KMS-11 (cell line): Measurements from ENCODE around the gene CCDC148.
A peak's percentile ranks its signal among the peaks of the same experiment; 100 is the strongest.

Experiments
- H2AFZ ChIP-seq: fragments of 200-600 bp; sonication (generic); 2 replicates; pipeline ENCODE4 v1.6.1; 2016; ENCODE audit warnings: antibody characterized with exemption, mixed run types, low read depth
- H3K27ac ChIP-seq: fragments of 200-600 bp; sonication (generic); 2 replicates; pipeline ENCODE4 v1.6.1; 2016; ENCODE audit warnings: mild to moderate bottlenecking, mixed run types
- H3K27me3 ChIP-seq: fragments of 200-600 bp; sonication (generic); 2 replicates; pipeline ENCODE4 v1.6.1; 2017; ENCODE audit warnings: mild to moderate bottlenecking, low read depth, mixed run types, moderate library complexity; ENCODE audit not compliant: insufficient read depth
- H3K36me3 ChIP-seq: fragments of 200-600 bp; sonication (generic); 2 replicates; pipeline ENCODE4 v1.6.1; 2017; ENCODE audit warnings: mild to moderate bottlenecking, mixed run types; ENCODE audit not compliant: insufficient read depth
- H3K4me1 ChIP-seq: fragments of 200-600 bp; sonication (generic); 2 replicates; pipeline ENCODE4 v1.6.1; 2016; ENCODE audit warnings: mild to moderate bottlenecking, low read depth, mixed run types; ENCODE audit not compliant: poor library complexity, severe bottlenecking
- H3K4me2 ChIP-seq: fragments of 200-600 bp; sonication (generic); 2 replicates; pipeline ENCODE4 v1.7.0; 2016; ENCODE audit warnings: mild to moderate bottlenecking, mixed run types
- H3K4me3 ChIP-seq: fragments of 200-600 bp; sonication (generic); IDR thresholded peaks from 2 replicates; pipeline ENCODE4 v1.6.1; 2017; ENCODE audit warnings: low read depth, low read length, mixed read lengths; ENCODE audit not compliant: insufficient read depth
- H3K79me2 ChIP-seq: fragments of 200-600 bp; sonication (generic); 2 replicates; pipeline ENCODE4 v1.6.1; 2016; ENCODE audit warnings: low read depth, mixed run types; ENCODE audit not compliant: insufficient read depth
- H3K9ac ChIP-seq: fragments of 200-600 bp; sonication (generic); 2 replicates; pipeline ENCODE4 v1.6.1; 2016; ENCODE audit warnings: mild to moderate bottlenecking, mixed run types
- H4K20me1 ChIP-seq: fragments of 200-600 bp; sonication (generic); 2 replicates; pipeline ENCODE4 v1.6.1; 2016; ENCODE audit warnings: mild to moderate bottlenecking, mixed run types; ENCODE audit not compliant: insufficient read depth
- TF ChIP-seq, protein P1 (sequence below): fragments of 200-600 bp; sonication (generic); conservative IDR thresholded peaks from 2 replicates; pipeline ENCODE4 v1.6.1; 2017; ENCODE audit warnings: low read depth, mild to moderate bottlenecking, antibody characterized with exemption, low read length, moderate library complexity, mixed read lengths

Gene CCDC148

DNA sequence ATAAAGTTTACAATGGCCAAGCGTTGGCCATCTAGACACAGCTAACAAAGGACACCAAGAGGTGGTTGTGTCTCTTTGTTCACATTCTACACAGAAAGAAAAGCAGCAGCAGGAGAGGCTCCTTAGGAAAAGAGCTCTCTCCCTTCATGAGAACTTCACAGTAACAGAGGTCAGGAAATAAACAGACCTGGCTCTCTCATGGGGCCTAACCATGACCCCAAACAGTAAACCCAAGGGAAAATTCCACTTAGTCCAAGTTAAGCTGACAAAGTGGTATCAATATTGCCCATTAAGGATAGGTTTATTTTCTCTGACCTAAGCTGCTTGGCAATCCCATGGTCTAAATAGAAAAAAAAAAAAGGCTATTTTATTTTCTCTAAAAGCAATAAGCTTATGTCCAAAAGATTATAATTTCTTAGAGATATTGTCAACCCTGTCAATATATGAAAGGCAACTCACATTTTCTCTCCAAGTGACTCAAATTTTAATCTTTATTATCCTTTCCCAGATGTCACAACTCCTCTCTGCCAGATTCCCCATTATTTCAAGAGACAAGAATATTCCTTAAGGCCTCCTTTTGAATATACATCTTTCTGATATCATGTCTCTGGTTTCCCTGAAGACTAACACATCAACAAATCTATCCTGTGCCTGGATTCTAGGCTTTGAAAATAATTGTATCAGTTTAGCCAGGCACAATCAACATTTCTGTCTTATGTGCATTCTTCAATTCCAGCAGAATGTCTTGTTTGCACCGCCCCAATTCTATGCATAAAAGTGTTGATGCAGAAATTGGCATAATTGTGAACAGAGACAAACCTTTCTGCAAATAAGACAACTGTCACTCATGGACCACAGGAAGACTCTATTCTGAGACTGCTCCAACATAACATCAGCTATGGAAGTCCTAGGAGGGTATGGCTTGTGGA, 263.8 kb downstream of the CCDC148 start:
- no peak overlapping the region for H3K9ac ChIP-seq
- H3K4me1 ChIP-seq, result peaks cover 78% of the 10 kb centered on the region
- H3K27ac ChIP-seq, result peak overlapping the region; percentile 73; the same call in 1 of the 2 replicates
- H4K20me1 ChIP-seq, result no peaks in the 10 kb centered on the region
- no peaks in the 10 kb centered on the region for H3K79me2 ChIP-seq
- H2AFZ ChIP-seq, result no peak overlapping the region
- H3K4me3 ChIP-seq, result peak overlapping the region; percentile 13
- no peaks in the 10 kb centered on the region for H3K36me3 ChIP-seq
- TF ChIP-seq, protein P1, sequence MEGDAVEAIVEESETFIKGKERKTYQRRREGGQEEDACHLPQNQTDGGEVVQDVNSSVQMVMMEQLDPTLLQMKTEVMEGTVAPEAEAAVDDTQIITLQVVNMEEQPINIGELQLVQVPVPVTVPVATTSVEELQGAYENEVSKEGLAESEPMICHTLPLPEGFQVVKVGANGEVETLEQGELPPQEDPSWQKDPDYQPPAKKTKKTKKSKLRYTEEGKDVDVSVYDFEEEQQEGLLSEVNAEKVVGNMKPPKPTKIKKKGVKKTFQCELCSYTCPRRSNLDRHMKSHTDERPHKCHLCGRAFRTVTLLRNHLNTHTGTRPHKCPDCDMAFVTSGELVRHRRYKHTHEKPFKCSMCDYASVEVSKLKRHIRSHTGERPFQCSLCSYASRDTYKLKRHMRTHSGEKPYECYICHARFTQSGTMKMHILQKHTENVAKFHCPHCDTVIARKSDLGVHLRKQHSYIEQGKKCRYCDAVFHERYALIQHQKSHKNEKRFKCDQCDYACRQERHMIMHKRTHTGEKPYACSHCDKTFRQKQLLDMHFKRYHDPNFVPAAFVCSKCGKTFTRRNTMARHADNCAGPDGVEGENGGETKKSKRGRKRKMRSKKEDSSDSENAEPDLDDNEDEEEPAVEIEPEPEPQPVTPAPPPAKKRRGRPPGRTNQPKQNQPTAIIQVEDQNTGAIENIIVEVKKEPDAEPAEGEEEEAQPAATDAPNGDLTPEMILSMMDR, result no peak
- no peaks in the 10 kb centered on the region for H3K27me3 ChIP-seq
- H3K4me2 ChIP-seq, result peak overlapping the region; percentile 92

DNA sequence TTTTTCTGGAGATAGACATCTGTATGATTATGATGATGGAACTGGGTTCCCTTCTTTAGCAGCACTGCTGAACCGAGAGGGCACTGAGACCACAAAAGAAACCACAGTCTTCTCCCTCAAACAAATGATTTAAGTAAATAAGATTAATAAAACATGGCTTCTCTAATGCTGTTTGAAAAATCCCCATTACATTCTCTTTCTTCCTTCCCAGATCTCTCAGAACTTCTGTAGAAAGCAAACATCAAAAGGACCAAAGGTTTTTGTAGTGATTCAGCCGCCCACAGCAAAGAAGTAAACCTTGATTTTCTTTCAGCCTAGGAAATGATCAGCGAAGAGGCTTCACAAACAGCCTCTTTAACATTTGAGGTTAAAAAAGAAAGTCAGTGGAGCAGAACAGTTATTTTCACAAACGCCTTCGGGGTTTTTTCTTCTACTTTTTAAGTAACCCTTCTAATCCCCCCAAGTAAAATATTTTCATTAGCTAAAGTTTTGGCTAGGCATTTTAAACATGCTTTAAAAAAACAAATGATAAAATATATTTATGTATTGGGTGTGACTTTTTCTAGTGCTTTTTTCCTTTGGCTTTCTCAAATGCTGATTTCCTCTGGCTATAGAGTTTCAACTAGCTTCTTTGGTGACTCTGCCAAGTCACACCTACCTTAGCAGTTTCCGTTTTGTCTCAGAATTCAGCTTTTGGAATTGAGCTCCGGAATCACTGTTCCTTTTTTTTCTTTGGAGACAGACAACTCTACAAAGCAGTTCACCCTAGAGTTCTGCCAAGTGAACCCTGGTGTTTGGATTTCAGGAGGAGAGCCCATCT, 265.3 kb downstream of the CCDC148 start:
- Histone ChIP-seq H3K4me1 (peaks cover 78% of the 10 kb centered on the region), H2AFZ (no peak overlapping the region), H3K4me3 (peak overlapping the region; percentile 63), H3K9ac (peak overlapping the region; percentile 16; the same call in 1 of the 2 replicates), H3K27me3 (no peaks in the 10 kb centered on the region), H3K4me2 (peak overlapping the region; percentile 92), H4K20me1 (no peaks in the 10 kb centered on the region), H3K79me2 (no peaks in the 10 kb centered on the region), H3K27ac (peak overlapping the region; percentile 73), H3K36me3 (no peaks in the 10 kb centered on the region)
- TF ChIP-seq, protein P1, result no peak

DNA sequence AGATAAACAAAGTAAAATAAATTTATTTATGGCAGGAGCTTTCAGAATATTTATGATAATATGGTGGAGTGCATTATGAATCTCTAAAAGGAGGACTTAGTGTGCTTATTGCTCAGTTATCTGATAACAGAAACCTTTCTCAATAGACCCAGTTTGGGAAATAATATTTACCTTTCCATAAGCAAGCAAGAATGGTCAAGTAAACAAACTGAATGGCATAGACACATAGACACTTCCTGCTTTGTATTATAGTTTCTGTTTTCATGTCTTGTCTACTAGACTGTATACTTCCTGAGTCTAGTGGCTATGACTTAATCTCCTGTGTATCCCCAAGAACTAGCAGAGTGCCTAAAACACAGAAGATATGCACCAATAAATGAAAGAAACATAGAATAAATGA, 267.0 kb downstream of the CCDC148 start:
- no peak overlapping the region for H3K4me3 ChIP-seq
- H2AFZ ChIP-seq, result no peak overlapping the region
- TF ChIP-seq, protein P1, result no peak
- no peaks in the 10 kb centered on the region for H3K79me2 ChIP-seq
- no peaks in the 10 kb centered on the region for H3K27me3 ChIP-seq
- no peaks in the 10 kb centered on the region for H3K36me3 ChIP-seq
- no peaks in the 10 kb centered on the region for H4K20me1 ChIP-seq
- peak overlapping the region; percentile 73; the same call in 1 of the 2 replicates for H3K27ac ChIP-seq
- H3K4me2 ChIP-seq, result peak overlapping the region; percentile 92
- no peak overlapping the region for H3K9ac ChIP-seq
- peaks cover 66% of the 10 kb centered on the region for H3K4me1 ChIP-seq

DNA sequence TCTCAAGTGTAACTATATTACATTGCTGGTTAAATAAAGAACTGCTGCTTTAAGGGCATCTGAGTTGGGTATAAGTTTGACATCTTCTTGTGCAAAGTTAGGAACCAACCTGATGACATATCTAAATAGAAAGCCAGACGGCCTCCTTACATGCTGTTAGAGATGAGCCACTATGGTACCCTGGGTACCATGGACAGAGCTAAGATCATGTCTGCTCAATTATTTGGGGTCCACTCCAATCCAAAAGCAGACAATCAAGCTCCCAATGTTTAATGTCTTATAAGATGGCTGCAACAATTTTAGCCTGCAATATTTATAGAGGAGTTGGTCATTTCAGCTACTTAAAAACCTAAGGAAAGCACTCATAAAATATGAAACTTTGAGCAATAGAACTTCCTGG, 268.6 kb downstream of the CCDC148 start:
- Histone ChIP-seq H3K4me1 (peaks cover 50% of the 10 kb centered on the region), H2AFZ (no peak overlapping the region)

More for the DNA sequence above, 268.6 kb downstream of the CCDC148 start:
- Histone ChIP-seq H3K79me2 (no peaks in the 10 kb centered on the region), H3K27me3 (no peaks in the 10 kb centered on the region), H3K36me3 (no peaks in the 10 kb centered on the region), H3K27ac (no peak overlapping the region), H3K4me2 (no peak overlapping the region), H4K20me1 (no peaks in the 10 kb centered on the region), H3K4me3 (no peak overlapping the region), H3K9ac (no peak overlapping the region)
- TF ChIP-seq, protein P1, result no peak
